ACC112 (cell line): ENCODE measurements around the gene TRIM63.
"Not testable (repeated sequence)": the region's sequence is repeated elsewhere in the genome, so short reads cannot be mapped to it uniquely, and the experiment has no call there.

Experiments used
- H2AFZ ChIP-seq: fragments of 200-600 bp; sonication (generic); one replicate; pipeline ENCODE4 v1.6.0; 2017; ENCODE audit warnings: antibody characterized with exemption, low read length; ENCODE audit not compliant: unreplicated experiment
- H3K27ac ChIP-seq: fragments of 200-600 bp; sonication (generic); 2 replicates; pipeline ENCODE4 v1.5.1; 2014; ENCODE audit warnings: low read depth, mild to moderate bottlenecking, antibody characterized with exemption, low read length, moderate library complexity
- H3K27me3 ChIP-seq: fragments of 200-600 bp; sonication (generic); 2 replicates; pipeline ENCODE4 v1.6.1; 2014; ENCODE audit warnings: mild to moderate bottlenecking, antibody characterized with exemption, low read length, moderate library complexity, mixed read lengths; ENCODE audit not compliant: insufficient read depth
- H3K36me3 ChIP-seq: fragments of 200-600 bp; sonication (generic); 2 replicates; pipeline ENCODE4 v1.6.1; 2016; ENCODE audit warnings: mild to moderate bottlenecking, antibody characterized with exemption, low read length, moderate library complexity, mixed read lengths; ENCODE audit not compliant: insufficient read depth
- H3K4me1 ChIP-seq: fragments of 200-600 bp; sonication (generic); one replicate; pipeline ENCODE4 v1.6.1; 2016; ENCODE audit warnings: low read length, mixed read lengths; ENCODE audit not compliant: insufficient read depth, unreplicated experiment, control insufficient read depth
- H3K4me3 ChIP-seq: fragments of 200-600 bp; sonication (generic); 2 replicates; pipeline ENCODE4 v1.5.1; 2014; ENCODE audit warnings: mild to moderate bottlenecking, low read depth, low read length
- H3K79me2 ChIP-seq: fragments of 200-600 bp; sonication (generic); one replicate; pipeline ENCODE4 v1.6.0; 2016; ENCODE audit warnings: low read length; ENCODE audit not compliant: control insufficient read depth, unreplicated experiment, insufficient read depth

TRIM63 gene

GRCh38 chr1:26067432-26067911 lies at the start of gene TRIM63:
Gene TRIM63 (minus strand): TSS chr1:26067630. CDS start chr1:26067494, 136 bp downstream.
- Histone ChIP-seq H3K79me2 (no peaks in the 10 kb centered on the region), H3K4me3 (no peak within 1 kb of the TSS), H3K36me3 (no peaks in the 10 kb centered on the region), H3K27me3 (peaks cover 29% of the 10 kb centered on the region), H3K27ac (no peak within 1 kb of the TSS), H2AFZ (no peak within 1 kb of the TSS), H3K4me1 (no peaks in the 10 kb centered on the region)

GRCh38 chr1:26114165-26114927 lies 46.9 kb upstream of the TRIM63 start:
- Histone ChIP-seq H3K27ac (no peak overlapping the region), H3K36me3 (no peaks in the 10 kb centered on the region), H3K79me2 (peaks cover 7% of the 10 kb centered on the region), H3K4me1 (peaks cover 6% of the 10 kb centered on the region), H3K27me3 (no peaks in the 10 kb centered on the region), H2AFZ (no peak overlapping the region), H3K4me3 (no peak overlapping the region)

- Histone ChIP-seq H3K27me3 (no peaks in the 10 kb centered on the region), H3K4me1 (peaks cover 6% of the 10 kb centered on the region), H3K27ac (no peak overlapping the region), H3K4me3 (peak overlapping the region; percentile 90), H3K36me3 (no peaks in the 10 kb centered on the region), H3K79me2 (peaks cover 7% of the 10 kb centered on the region), H2AFZ (peak overlapping the region; percentile 95)
Measured at GRCh38 chr1:26112407-26112775, 45.0 kb upstream of the TRIM63 start.

- H3K4me1 ChIP-seq = peaks cover 6% of the 10 kb centered on the region
Measured at GRCh38 chr1:26111530-26112406, 44.3 kb upstream of the TRIM63 start, which contains the start of gene PDIK1L. Gene PDIK1L (plus strand): TSS chr1:26111824. CDS start chr1:26114309, 2,485 bp downstream.

GRCh38 chr1:26110731-26111529 lies 43.5 kb upstream of the TRIM63 start:
- Histone ChIP-seq H3K36me3 (no peaks in the 10 kb centered on the region), H3K27me3 (no peaks in the 10 kb centered on the region), H3K27ac (peak overlapping the region; percentile 23; the same call in 1 of the 2 replicates), H3K4me3 (peak overlapping the region; percentile 90), H3K79me2 (peaks cover 7% of the 10 kb centered on the region), H2AFZ (peak overlapping the region; percentile 94), H3K4me1 (peaks cover 6% of the 10 kb centered on the region)

More at GRCh38 chr1:26111530-26112406, 44.3 kb upstream of the TRIM63 start, which contains the start of gene PDIK1L:
- Histone ChIP-seq H3K27me3 (no peaks in the 10 kb centered on the region), H3K4me3 (peak within 1 kb of the TSS; percentile 90), H3K79me2 (peaks cover 7% of the 10 kb centered on the region), H3K27ac (peak within 1 kb of the TSS; percentile 23; the same call in 1 of the 2 replicates), H2AFZ (peak within 1 kb of the TSS; percentile 95), H3K36me3 (no peaks in the 10 kb centered on the region)

GRCh38 chr1:26109229-26110164 lies 42.1 kb upstream of the TRIM63 start:
- Histone ChIP-seq H3K79me2 (peaks cover 7% of the 10 kb centered on the region), H3K4me3 (no peak overlapping the region), H3K27me3 (no peaks in the 10 kb centered on the region)

GRCh38 chr1:26105226-26105548 lies 37.8 kb upstream of the TRIM63 start:
- H3K27ac ChIP-seq, H3K27me3 ChIP-seq, H3K79me2 ChIP-seq, H2AFZ ChIP-seq, H3K36me3 ChIP-seq, H3K4me3 ChIP-seq: not testable (repeated sequence)
- peaks cover 14% of the 10 kb centered on the region for H3K4me1 ChIP-seq

More at GRCh38 chr1:26109229-26110164, 42.1 kb upstream of the TRIM63 start:
- no peaks in the 10 kb centered on the region for H3K36me3 ChIP-seq
- no peak overlapping the region for H2AFZ ChIP-seq
- no peak overlapping the region for H3K27ac ChIP-seq
- peaks cover 6% of the 10 kb centered on the region for H3K4me1 ChIP-seq

- Histone ChIP-seq H3K36me3 (no peaks in the 10 kb centered on the region), H3K4me1 (peaks cover 16% of the 10 kb centered on the region), H3K27me3 (no peaks in the 10 kb centered on the region), H3K27ac (no peak overlapping the region), H2AFZ (no peak overlapping the region), H3K4me3 (no peak overlapping the region), H3K79me2 (no peaks in the 10 kb centered on the region)
Measured at GRCh38 chr1:26102526-26102925, 35.1 kb upstream of the TRIM63 start.

GRCh38 chr1:26102119-26102518 lies 34.7 kb upstream of the TRIM63 start:
- H3K27ac ChIP-seq = no peak overlapping the region
- no peak overlapping the region for H3K4me3 ChIP-seq
- H2AFZ ChIP-seq = no peak overlapping the region
- H3K79me2 ChIP-seq = no peaks in the 10 kb centered on the region
- no peaks in the 10 kb centered on the region for H3K36me3 ChIP-seq
- no peaks in the 10 kb centered on the region for H3K27me3 ChIP-seq
- H3K4me1 ChIP-seq = peaks cover 20% of the 10 kb centered on the region
